Measurements from ENCODE around the gene PGK1. TPM values are rescaled to one million over a fixed set of nuclear protein-coding genes. Genes with fewer than 3 reads are reported as not detected.
"Not testable (repeated sequence)": the region's sequence is repeated elsewhere in the genome, so short reads cannot be mapped to it uniquely, and the experiment has no call there.

PGK1 gene
- total and polyA plus RNA-seq, 9 of the 15 experiments (the other 6 are each of a cell fraction or from before 2014, with no cell fraction given), result 199 to 1,378 (median 378) TPM

DNA sequence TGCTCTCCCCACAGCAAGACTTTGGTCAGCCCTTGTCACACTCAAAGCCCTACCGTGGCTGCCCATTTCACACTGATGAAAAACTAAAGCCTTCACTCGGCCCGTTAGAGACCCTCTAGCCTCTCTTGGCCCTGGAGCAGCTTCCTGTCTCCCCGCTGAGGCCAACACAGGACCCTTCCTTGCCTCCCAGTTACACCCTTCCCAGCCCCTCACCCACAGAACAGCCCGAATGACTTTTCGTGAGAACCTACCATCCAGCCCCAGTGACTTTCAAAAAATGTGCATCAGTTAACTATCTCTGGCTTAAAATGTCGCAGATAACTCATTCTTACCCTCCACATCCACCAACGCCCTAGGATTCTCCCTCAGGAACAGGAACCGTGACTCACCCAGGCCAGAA lies 36.2 kb downstream of the PGK1 start:
- no peak for FAIRE-seq
- H3K4me3 ChIP-seq, result 0 out of 2 replicates have a peak overlapping the region, but pooled peaks have one; percentile 76
- peak overlapping the region; percentile 90; the same call in 1 of the 2 replicates for H2AFZ ChIP-seq (ENCODE audit: low read depth, low read length)

GRCh38 chrX:78147002-78147540 lies 43.0 kb downstream of the PGK1 start:
- FAIRE-seq; POLR2A ChIA-PET; CTCF ChIA-PET (ENCODE audit: low intra/inter-chr PET ratio): not testable (repeated sequence)

More for the DNA sequence above, 36.2 kb downstream of the PGK1 start:
- H3K9ac ChIP-seq (ENCODE audit: insufficient read depth in 1 of 2, low read depth in 2 of 2, low read length in 2 of 2), result no peak overlapping the region
- in situ Hi-C loops (cut with MboI) (no loop called here), intact Hi-C loops (cut with micrococcal nuclease) (no loop called here)
- no peaks in the 10 kb centered on the region for H4K20me1 ChIP-seq (replicated peaks; ENCODE audit: control insufficient read depth, insufficient read depth, low read length)
- ChIA-PET POLR2A (interaction anchor here (0.6 kb wide), 1 partner anchor 752 kb away, joined by 3 read pairs; no protein-coding TSS in a partner anchor), CTCF (ENCODE audit: low intra/inter-chr PET ratio) (no interaction called here)
- peak overlapping the region; percentile 91 for H3K4me2 ChIP-seq (ENCODE audit: insufficient read depth, low read length)
- peaks cover 2% of the 10 kb centered on the region; the same call in 2 of the 3 replicates for H3K79me2 ChIP-seq (ENCODE audit: control insufficient read depth, insufficient read depth, low read length)
- no peaks in the 10 kb centered on the region for H3K27me3 ChIP-seq (ENCODE audit: control insufficient read depth in 2 of 2, insufficient read depth in 2 of 2, low read length in 2 of 2)
- 57% methylated on average over 7 of the region's 9 CpGs for WGBS (ENCODE audit: insufficient coverage, low coverage, missing lambda C conversion rate)
- no peak for DNase-seq (ENCODE audit: extremely low read depth in 1 of 4, low spot score in 3 of 4)
- peaks cover 0 to 11% of the 10 kb centered on the region in 2 experiments; a peak in 1 of 5 replicates for H3K4me1 ChIP-seq (replicated peaks in 1 of 2; ENCODE audit: control insufficient read depth in 2 of 2, insufficient read depth in 2 of 2, low read length in 2 of 2)
- H3K9me3 ChIP-seq (replicated peaks; ENCODE audit: control insufficient read depth, insufficient read depth, low read depth, low read length), result no peaks in the 10 kb centered on the region
- H3K36me3 ChIP-seq (ENCODE audit: control insufficient read depth, insufficient read depth, low read length), result 0 out of 3 replicates have a peak, but pooled peaks cover 3% of the 10 kb centered on the region
- no peak for ATAC-seq
- no peak overlapping the region for H3K27ac ChIP-seq (ENCODE audit: extremely low read depth, low read depth, low read length)
- no peak for TF ChIP-seq KDM1A (IDR thresholded peaks at IDR 0.05)
- no peaks in the 10 kb centered on the region for H3K9me1 ChIP-seq (ENCODE audit: control insufficient read depth, insufficient read depth, low read length)
- no TSS peak for BruUV-seq (replicated peaks)

GRCh38 chrX:78157373-78157772 lies 53.3 kb downstream of the PGK1 start:
- H3K79me2 ChIP-seq (ENCODE audit: control insufficient read depth, insufficient read depth, low read length); H3K27ac ChIP-seq (ENCODE audit: extremely low read depth, low read depth, low read length); in situ Hi-C loops (cut with MboI); DNase-seq (ENCODE audit: extremely low read depth in 1 of 4, low spot score in 3 of 4); CTCF ChIA-PET (ENCODE audit: low intra/inter-chr PET ratio); H3K9ac ChIP-seq (ENCODE audit: insufficient read depth in 1 of 2, low read depth in 2 of 2, low read length in 2 of 2); H4K20me1 ChIP-seq (replicated peaks; ENCODE audit: control insufficient read depth, insufficient read depth, low read length); H3K9me3 ChIP-seq (replicated peaks; ENCODE audit: control insufficient read depth, insufficient read depth, low read depth, low read length); BruUV-seq (replicated peaks); H3K27me3 ChIP-seq (ENCODE audit: control insufficient read depth in 2 of 2, insufficient read depth in 2 of 2, low read length in 2 of 2); H3K36me3 ChIP-seq (ENCODE audit: control insufficient read depth, insufficient read depth, low read length); intact Hi-C loops (cut with micrococcal nuclease); H3K9me1 ChIP-seq (ENCODE audit: control insufficient read depth, insufficient read depth, low read length); FAIRE-seq; ATAC-seq; POLR2A ChIA-PET; H3K4me1 ChIP-seq (replicated peaks in 1 of 2; ENCODE audit: control insufficient read depth in 2 of 2, insufficient read depth in 2 of 2, low read length in 2 of 2); H3K4me3 ChIP-seq: not testable (repeated sequence)
- WGBS (ENCODE audit: insufficient coverage, low coverage, missing lambda C conversion rate), result 9% methylated on average over 1 of the region's 2 CpGs
- Histone ChIP-seq H3K4me2 (ENCODE audit: insufficient read depth, low read length) (peak overlapping the region; percentile 56), H2AFZ (ENCODE audit: low read depth, low read length) (0 out of 2 replicates have a peak overlapping the region, but pooled peaks have one; percentile 32)

More at GRCh38 chrX:78147002-78147540, 43.0 kb downstream of the PGK1 start:
- ATAC-seq; H4K20me1 ChIP-seq (replicated peaks; ENCODE audit: control insufficient read depth, insufficient read depth, low read length); H3K36me3 ChIP-seq (ENCODE audit: control insufficient read depth, insufficient read depth, low read length); H3K27me3 ChIP-seq (ENCODE audit: control insufficient read depth in 2 of 2, insufficient read depth in 2 of 2, low read length in 2 of 2); H3K4me2 ChIP-seq (ENCODE audit: insufficient read depth, low read length); H3K4me3 ChIP-seq; H3K4me1 ChIP-seq (replicated peaks in 1 of 2; ENCODE audit: control insufficient read depth in 2 of 2, insufficient read depth in 2 of 2, low read length in 2 of 2); H3K27ac ChIP-seq (ENCODE audit: extremely low read depth, low read depth, low read length); H3K79me2 ChIP-seq (ENCODE audit: control insufficient read depth, insufficient read depth, low read length); DNase-seq (ENCODE audit: extremely low read depth in 1 of 4, low spot score in 3 of 4); H3K9me3 ChIP-seq (replicated peaks; ENCODE audit: control insufficient read depth, insufficient read depth, low read depth, low read length); H2AFZ ChIP-seq (ENCODE audit: low read depth, low read length); BruUV-seq (replicated peaks); in situ Hi-C loops (cut with MboI); intact Hi-C loops (cut with micrococcal nuclease); H3K9ac ChIP-seq (ENCODE audit: insufficient read depth in 1 of 2, low read depth in 2 of 2, low read length in 2 of 2); H3K9me1 ChIP-seq (ENCODE audit: control insufficient read depth, insufficient read depth, low read length): not testable (repeated sequence)
- TF ChIP-seq, protein P1, sequence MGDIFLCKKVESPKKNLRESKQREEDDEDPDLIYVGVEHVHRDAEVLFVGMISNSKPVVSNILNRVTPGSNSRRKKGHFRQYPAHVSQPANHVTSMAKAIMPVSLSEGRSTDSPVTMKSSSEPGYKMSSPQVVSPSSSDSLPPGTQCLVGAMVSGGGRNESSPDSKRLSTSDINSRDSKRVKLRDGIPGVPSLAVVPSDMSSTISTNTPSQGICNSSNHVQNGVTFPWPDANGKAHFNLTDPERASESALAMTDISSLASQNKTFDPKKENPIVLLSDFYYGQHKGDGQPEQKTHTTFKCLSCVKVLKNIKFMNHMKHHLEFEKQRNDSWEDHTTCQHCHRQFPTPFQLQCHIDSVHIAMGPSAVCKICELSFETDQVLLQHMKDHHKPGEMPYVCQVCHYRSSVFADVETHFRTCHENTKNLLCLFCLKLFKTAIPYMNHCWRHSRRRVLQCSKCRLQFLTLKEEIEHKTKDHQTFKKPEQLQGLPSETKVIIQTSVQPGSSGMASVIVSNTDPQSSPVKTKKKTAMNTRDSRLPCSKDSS (IDR thresholded peaks at IDR 0.05; ENCODE audit: low read depth, partially characterized antibody), result peak; percentile 70
- peak; percentile 97 for TF ChIP-seq ZNF431 (CRISPR knock-in tag; IDR thresholded peaks at IDR 0.05)
- TF ChIP-seq ZNF707 (CRISPR knock-in tag; conservative IDR thresholded peaks at IDR 0.05), result peak; percentile 94
- 5% methylated on average over 5 of the region's 5 CpGs for WGBS (ENCODE audit: insufficient coverage, low coverage, missing lambda C conversion rate)

All from K562 (cell line).